ENCODE data around the gene AFAP1L1. TPM values are rescaled to one million over a fixed set of nuclear protein-coding genes. Genes with fewer than 3 reads are reported as not detected.

AFAP1L1 gene
- total and polyA plus RNA-seq, 9 of the 15 experiments (the other 6 are each of a cell fraction or from before 2014, with no cell fraction given): 0.01 to 0.12 (median 0.03) TPM; not detected in 4

DNA sequence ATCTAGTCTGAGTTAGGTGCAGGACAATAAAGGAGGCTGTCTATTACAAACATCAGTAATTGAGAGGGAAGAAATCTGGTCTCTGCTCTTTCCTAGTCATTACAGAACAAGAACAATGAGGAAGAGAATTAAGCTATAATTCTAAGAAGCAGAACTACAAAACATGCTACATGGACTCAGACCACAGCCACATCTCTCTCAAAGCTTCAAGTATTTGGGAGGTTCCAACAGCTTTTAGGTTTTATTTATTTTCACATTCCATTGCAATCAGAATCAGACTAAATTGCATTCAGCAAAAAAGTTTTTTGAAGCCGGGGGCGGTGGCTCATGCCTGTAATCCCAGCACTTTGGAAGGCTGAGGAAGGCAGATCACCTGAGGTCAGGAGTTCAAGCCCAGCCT lies 72.5 kb downstream of the AFAP1L1 start (continued):
- TF ChIP-seq, protein P1, sequence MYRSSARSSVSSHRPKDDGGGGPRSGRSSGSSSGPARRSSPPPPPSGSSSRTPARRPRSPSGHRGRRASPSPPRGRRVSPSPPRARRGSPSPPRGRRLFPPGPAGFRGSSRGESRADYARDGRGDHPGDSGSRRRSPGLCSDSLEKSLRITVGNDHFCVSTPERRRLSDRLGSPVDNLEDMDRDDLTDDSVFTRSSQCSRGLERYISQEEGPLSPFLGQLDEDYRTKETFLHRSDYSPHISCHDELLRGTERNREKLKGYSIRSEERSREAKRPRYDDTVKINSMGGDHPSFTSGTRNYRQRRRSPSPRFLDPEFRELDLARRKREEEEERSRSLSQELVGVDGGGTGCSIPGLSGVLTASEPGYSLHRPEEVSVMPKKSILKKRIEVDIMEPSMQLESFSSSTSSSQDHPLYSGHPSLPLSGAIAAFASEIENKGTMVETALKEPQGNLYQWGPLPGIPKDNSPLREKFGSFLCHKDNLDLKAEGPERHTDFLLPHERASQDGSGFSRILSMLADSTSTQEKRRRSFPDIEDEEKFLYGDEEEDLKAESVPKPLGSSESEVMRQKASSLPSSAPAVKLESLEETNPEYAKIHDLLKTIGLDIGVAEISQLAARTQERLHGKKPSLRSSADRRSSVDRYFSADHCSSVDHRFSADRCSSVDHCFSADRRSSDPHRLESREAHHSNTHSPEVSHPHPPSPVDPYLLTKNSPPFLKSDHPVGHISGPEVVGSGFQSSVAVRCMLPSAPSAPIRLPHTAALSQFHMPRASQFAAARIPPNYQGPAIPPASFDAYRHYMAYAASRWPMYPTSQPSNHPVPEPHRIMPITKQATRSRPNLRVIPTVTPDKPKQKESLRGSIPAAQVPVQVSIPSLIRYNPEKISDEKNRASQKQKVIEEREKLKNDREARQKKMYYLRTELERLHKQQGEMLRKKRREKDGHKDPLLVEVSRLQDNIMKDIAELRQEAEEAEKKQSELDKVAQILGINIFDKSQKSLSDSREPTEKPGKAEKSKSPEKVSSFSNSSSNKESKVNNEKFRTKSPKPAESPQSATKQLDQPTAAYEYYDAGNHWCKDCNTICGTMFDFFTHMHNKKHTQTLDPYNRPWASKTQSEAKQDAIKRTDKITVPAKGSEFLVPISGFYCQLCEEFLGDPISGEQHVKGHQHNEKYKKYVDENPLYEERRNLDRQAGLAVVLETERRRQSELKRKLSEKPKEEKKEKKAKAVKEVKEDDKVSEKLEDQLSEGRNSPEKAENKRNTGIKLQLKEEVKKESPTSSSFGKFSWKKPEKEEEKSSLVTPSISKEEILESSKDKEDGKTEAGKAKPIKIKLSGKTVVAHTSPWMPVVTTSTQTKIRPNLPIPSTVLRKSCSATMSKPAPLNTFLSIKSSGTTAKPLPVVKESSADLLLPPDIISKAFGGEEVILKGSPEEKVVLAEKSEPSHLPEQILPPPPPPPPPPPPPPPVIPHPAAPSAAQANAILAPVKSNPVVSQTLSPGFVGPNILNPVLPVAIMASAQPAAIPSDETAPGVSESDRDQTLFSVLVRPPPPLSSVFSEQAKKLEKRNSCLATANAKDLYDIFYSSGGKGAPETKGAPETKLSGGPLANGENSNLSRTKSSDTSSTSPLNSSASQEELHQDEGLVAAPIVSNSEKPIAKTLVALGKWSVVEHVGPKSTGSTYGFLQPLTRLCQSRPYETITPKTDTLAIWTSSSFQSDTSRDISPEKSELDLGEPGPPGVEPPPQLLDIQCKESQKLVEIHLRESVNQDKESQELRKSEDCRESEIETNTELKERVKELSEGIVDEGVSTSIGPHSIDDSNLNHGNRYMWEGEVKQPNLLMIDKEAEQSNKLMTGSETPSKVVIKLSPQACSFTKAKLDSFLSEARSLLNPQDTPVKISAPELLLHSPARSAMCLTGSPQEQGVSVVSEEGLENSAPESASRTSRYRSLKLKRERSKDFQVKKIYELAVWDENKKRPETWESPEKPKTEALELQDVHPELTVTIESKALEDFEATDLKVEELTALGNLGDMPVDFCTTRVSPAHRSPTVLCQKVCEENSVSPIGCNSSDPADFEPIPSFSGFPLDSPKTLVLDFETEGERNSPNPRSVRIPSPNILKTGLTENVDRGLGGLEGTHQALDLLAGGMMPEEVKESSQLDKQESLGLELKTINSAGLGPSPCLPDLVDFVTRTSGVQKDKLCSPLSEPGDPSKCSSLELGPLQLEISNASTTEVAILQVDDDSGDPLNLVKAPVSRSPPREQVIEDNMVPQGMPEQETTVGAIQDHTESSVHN (IDR thresholded peaks at IDR 0.05; ENCODE audit: borderline replicate concordance in 1 of 2, low read depth in 1 of 2): no peak
- TF ChIP-seq PCBP1 (IDR thresholded peaks at IDR 0.05; ENCODE audit: low read depth, low read length, poor library complexity, severe bottlenecking) (no peak), TCF7 (IDR thresholded peaks at IDR 0.05; ENCODE audit: borderline replicate concordance) (no peak), RUNX1 (IDR thresholded peaks at IDR 0.05; ENCODE audit: low read depth) (no peak), ZNF584 (CRISPR knock-in tag; IDR thresholded peaks at IDR 0.05; ENCODE audit: low read depth) (no peak), MTF1 (CRISPR knock-in tag; IDR thresholded peaks at IDR 0.05; ENCODE audit: borderline replicate concordance) (no peak), MIER1 (IDR thresholded peaks at IDR 0.05; ENCODE audit: low read depth) (no peak), PHB (CRISPR knock-in tag; IDR thresholded peaks at IDR 0.05) (no peak), ZNF324 (CRISPR knock-in tag; IDR thresholded peaks at IDR 0.05) (no peak)

Measured in K562 (cell line).